ENCODE results near the gene SAMD14.

DNA sequence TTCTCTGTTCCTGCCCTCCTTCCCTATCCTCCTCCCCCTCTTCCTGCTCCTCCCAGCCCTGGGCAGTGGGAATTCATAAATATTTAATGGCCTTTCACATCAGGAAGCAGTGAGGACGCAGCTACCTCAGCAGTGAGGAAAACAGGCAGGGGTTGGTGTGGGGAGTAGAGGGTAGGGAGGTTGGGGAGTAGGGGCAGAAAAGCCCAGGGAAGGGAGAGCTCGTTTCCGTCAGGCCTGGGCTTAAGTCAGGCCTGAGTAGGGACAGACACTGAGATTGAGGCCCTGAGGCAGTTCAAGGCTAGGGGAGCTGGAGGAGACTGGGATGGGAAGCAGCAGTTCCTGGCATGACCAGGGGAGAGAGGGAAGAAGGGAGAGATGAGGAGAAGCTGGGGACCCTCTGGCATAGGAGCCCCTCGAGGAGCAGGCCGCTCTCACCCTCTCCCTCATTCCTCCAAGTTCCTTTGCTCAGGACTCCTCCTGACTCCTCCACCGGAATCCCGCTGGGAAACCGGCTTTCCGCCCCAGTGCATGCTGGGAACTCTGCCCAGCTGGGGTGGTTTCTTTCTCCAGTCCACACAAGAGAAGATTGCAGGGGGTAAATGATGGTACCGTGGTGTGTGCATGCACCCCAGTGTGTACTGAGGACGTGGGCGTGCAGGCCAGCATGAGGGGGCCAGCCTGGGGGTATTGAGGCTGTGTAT is 6.2 kb downstream of the SAMD14 start:
- TF ChIP-seq SP1 (IDR thresholded peaks at IDR 0.05; ENCODE audit: low read depth, low read length) (no peak), KDM1A (IDR thresholded peaks at IDR 0.05; ENCODE audit: borderline replicate concordance) (no peak), POLR2A (IDR thresholded peaks at IDR 0.05; ENCODE audit: low read depth, low read length) (no peak), ZZZ3 (IDR thresholded peaks at IDR 0.05; ENCODE audit: control insufficient read depth, insufficient read length, low read depth) (no peak), NR2C1 (IDR thresholded peaks at IDR 0.05) (no peak)
- TF ChIP-seq, protein P1, sequence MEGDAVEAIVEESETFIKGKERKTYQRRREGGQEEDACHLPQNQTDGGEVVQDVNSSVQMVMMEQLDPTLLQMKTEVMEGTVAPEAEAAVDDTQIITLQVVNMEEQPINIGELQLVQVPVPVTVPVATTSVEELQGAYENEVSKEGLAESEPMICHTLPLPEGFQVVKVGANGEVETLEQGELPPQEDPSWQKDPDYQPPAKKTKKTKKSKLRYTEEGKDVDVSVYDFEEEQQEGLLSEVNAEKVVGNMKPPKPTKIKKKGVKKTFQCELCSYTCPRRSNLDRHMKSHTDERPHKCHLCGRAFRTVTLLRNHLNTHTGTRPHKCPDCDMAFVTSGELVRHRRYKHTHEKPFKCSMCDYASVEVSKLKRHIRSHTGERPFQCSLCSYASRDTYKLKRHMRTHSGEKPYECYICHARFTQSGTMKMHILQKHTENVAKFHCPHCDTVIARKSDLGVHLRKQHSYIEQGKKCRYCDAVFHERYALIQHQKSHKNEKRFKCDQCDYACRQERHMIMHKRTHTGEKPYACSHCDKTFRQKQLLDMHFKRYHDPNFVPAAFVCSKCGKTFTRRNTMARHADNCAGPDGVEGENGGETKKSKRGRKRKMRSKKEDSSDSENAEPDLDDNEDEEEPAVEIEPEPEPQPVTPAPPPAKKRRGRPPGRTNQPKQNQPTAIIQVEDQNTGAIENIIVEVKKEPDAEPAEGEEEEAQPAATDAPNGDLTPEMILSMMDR (IDR thresholded peaks at IDR 0.05 in 2 of 3, conservative IDR thresholded peaks at IDR 0.05 in 1 of 3; ENCODE audit: control insufficient read depth in 2 of 3, extremely low read depth in 1 of 3, insufficient read depth in 1 of 3, low read depth in 3 of 3, low read length in 3 of 3): no peak
- TF ChIP-seq, protein P2, sequence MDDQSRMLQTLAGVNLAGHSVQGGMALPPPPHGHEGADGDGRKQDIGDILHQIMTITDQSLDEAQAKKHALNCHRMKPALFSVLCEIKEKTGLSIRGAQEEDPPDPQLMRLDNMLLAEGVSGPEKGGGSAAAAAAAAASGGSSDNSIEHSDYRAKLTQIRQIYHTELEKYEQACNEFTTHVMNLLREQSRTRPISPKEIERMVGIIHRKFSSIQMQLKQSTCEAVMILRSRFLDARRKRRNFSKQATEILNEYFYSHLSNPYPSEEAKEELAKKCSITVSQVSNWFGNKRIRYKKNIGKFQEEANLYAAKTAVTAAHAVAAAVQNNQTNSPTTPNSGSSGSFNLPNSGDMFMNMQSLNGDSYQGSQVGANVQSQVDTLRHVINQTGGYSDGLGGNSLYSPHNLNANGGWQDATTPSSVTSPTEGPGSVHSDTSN (IDR thresholded peaks at IDR 0.05; ENCODE audit: insufficient replicate concordance, low read depth, low read length): no peak
- TF ChIP-seq, protein P3, sequence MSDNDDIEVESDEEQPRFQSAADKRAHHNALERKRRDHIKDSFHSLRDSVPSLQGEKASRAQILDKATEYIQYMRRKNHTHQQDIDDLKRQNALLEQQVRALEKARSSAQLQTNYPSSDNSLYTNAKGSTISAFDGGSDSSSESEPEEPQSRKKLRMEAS (IDR thresholded peaks at IDR 0.05; ENCODE audit: low read depth, low read length): no peak

Measured in GM12878 (cell line).